Activated CD4-positive, alpha-beta T cell treated with anti-CD3 and anti-CD28 coated beads for 36 hours (primary cell): Measurements from ENCODE around the gene DDX31. TPM values are rescaled to one million over a fixed set of nuclear protein-coding genes. Genes with fewer than 3 reads are reported as not detected.
"Not testable (repeated sequence)": the region's sequence is repeated elsewhere in the genome, so short reads cannot be mapped to it uniquely, and the experiment has no call there.

Experiments
- ATAC-seq: fragments of 200-7000 bp; cut with Tn5 transposase; one replicate; pipeline ENCODE4 v1.10.0; 2021; ENCODE audit warnings: mild to moderate bottlenecking, moderate library complexity
- CTCF ChIA-PET: fragments of 350-600 bp; sonication (Branson Sonifier 250); formaldehyde crosslinking; loops from one replicate; lab custom pipeline; 2021; ENCODE audit warnings: antibody characterized with exemption; lab: Charles Lee
- POLR2A ChIA-PET: fragments of 350-600 bp; sonication (Branson Sonifier 250); formaldehyde crosslinking; loops from one replicate; lab custom pipeline; 2021; ENCODE audit warnings: antibody characterized with exemption, inconsistent platforms; lab: Charles Lee
- DNase-seq: peaks from one replicate; pipeline ENCODE4 v3.0.0-alpha.2; 2020
- H3K27ac Mint-ChIP-seq: one replicate; pipeline ENCODE4 v1.8.0; 2021; ENCODE audit warnings: mixed read lengths
- H3K27me3 Mint-ChIP-seq: one replicate; pipeline ENCODE4 v1.8.0; 2021; ENCODE audit warnings: mixed read lengths
- H3K36me3 Mint-ChIP-seq: one replicate; pipeline ENCODE4 v1.8.0; 2021; ENCODE audit warnings: low read depth, mixed read lengths
- H3K4me1 Mint-ChIP-seq: one replicate; pipeline ENCODE4 v1.8.0; 2021; ENCODE audit warnings: mixed read lengths
- H3K4me3 Mint-ChIP-seq: one replicate; pipeline ENCODE4 v1.8.0; 2021; ENCODE audit warnings: mild to moderate bottlenecking, moderate library complexity, mixed read lengths
- H3K9me3 Mint-ChIP-seq: one replicate; pipeline ENCODE4 v1.8.0; 2021; ENCODE audit warnings: low read depth, mixed read lengths
- intact Hi-C, 2 experiments: fragments of 100-400 bp; cut with DNase I in 1 of 2; cut with micrococcal nuclease in 1 of 2; formaldehyde crosslinking; loops; one replicate each; pipeline versions ENCODE4 v1.14.2 to v1.15.1; 2022 to 2024; cut with DNase I, micrococcal nuclease
- total RNA-seq, 2 experiments: library from RNA; stranded (reverse); gene quantifications; one replicate each; pipeline ENCODE4 v1.2.3, GENCODE V29; 2021

The DDX31 gene
- total RNA-seq, 2 experiments from 2014 or later: 20.9 to 21.0 TPM

DNA sequence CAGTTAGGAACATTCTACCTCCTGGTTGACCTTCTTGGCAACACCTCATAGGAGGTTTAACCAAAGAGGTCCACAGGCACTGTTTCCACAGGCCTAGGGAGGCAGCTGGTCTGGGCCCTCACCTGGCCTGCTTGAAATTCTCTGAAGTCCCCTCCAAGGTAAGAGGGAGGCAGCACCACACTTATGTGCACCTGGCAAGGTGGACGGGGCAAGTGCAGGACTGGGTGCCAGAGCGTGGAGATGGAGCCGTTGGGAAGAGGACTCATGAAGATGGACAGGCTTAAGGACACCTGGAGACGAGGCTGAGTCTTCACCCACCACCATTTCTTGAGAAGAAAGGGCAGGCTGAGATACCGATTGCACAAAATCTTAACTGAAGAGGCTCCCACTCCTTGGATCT lies 94.0 kb downstream of the DDX31 start:
- peaks cover 51% of the 10 kb centered on the region for H3K27me3 Mint-ChIP-seq
- intact Hi-C loops: loop anchor here (1.0 to 5.0 kb wide), 4 partner anchors 69 to 165 kb away; partner anchors contain the start of gene CFAP77 (in 1 of the 2)
- ATAC-seq (no peak), DNase-seq (no peak)
- H3K4me3 Mint-ChIP-seq: no peak overlapping the region
- ChIA-PET CTCF (interaction anchor here (0.7 to 1.2 kb wide), 4 partner anchors 16 to 166 kb away, joined by 3 to 5 read pairs (median 4); partner anchors contain the start of gene CFAP77), POLR2A (no interaction called here)
- no peaks in the 10 kb centered on the region for H3K36me3 Mint-ChIP-seq
- no peaks in the 10 kb centered on the region for H3K4me1 Mint-ChIP-seq
- H3K27ac Mint-ChIP-seq: no peak overlapping the region
- H3K9me3 Mint-ChIP-seq: no peaks in the 10 kb centered on the region

- Mint-ChIP-seq H3K4me3 (no peak overlapping the region), H3K36me3 (no peaks in the 10 kb centered on the region)
- intact Hi-C loops: loop anchor here (1.0 to 5.0 kb wide), 4 partner anchors 68 to 164 kb away; partner anchors contain the start of gene CFAP77 (in 1 of the 2)
These were observed 94.7 kb downstream of the DDX31 start for GRCh38 chr9:132575005-132575609.

GRCh38 chr9:132572921-132573320 lies 96.9 kb downstream of the DDX31 start:
- ChIA-PET POLR2A (interaction anchor here (0.7 kb wide), 1 partner anchor 200 kb away, joined by 6 read pairs; no protein-coding TSS in a partner anchor), CTCF (no interaction called here)
- Mint-ChIP-seq H3K27me3 (peaks cover 35% of the 10 kb centered on the region), H3K9me3 (no peaks in the 10 kb centered on the region), H3K27ac (no peak overlapping the region), H3K4me3 (no peak overlapping the region), H3K36me3 (no peaks in the 10 kb centered on the region), H3K4me1 (no peaks in the 10 kb centered on the region)
- ATAC-seq: no peak
- intact Hi-C loops: no loop called here
- DNase-seq: no peak

More at GRCh38 chr9:132575005-132575609, 94.7 kb downstream of the DDX31 start:
- ATAC-seq (peak; percentile 86), DNase-seq (peak; percentile 80)
- no peaks in the 10 kb centered on the region for H3K4me1 Mint-ChIP-seq
- H3K9me3 Mint-ChIP-seq: no peaks in the 10 kb centered on the region
- H3K27me3 Mint-ChIP-seq: peaks cover 51% of the 10 kb centered on the region
- CTCF ChIA-PET: interaction anchor here (0.7 to 1.1 kb wide), 4 partner anchors 15 to 165 kb away, joined by 3 read pairs; partner anchors contain the start of gene CFAP77
- POLR2A ChIA-PET: no interaction called here
- H3K27ac Mint-ChIP-seq: no peak overlapping the region

DNA sequence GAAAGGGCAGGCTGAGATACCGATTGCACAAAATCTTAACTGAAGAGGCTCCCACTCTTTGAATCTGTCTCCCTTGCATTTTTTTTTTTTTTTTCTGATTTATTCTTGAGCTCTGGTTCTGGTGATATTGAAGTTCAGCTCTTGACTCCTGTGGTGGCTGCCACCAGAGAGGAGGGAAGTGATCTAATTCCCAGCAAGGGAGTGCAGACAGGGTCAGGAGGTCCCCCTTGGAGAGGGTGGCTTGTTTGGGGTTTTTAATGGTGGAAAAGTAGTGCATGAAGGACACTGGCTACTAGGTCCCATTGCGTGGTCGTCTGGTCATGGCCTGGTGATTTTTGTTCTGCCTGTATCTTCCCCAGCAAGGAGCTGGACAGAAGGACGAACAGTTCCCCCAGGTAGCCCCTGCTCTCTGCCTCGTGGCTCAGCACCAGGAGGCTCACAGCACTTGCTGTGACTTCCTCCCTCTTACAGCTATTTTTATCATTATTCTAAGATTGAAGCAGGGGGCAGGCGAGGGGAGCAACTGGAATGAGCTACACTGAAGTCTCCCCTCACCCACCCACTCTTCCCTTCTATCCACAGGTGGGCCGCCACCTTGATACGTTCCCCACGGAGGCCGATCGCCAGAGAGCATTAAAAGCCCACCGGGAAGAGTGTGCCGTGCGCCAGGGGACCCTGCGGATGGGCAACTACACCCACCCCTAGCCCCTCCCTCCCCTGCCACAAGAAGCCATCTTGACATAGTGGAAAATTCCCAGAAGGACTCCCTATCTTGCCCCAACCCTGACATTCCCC lies 97.8 kb downstream of the DDX31 start:
- DNase-seq: no peak
- no peaks in the 10 kb centered on the region for H3K4me1 Mint-ChIP-seq
- CTCF ChIA-PET: interaction anchor here (0.6 to 0.9 kb wide), 3 partner anchors 65 to 162 kb away, joined by 3 to 4 read pairs (median 3); partner anchors contain the start of gene CFAP77
- H3K27ac Mint-ChIP-seq: no peak overlapping the region
- intact Hi-C loops: no loop called here
- peaks cover 28% of the 10 kb centered on the region for H3K27me3 Mint-ChIP-seq
- POLR2A ChIA-PET: interaction anchor here (0.7 kb wide), 1 partner anchor 199 kb away, joined by 6 read pairs; no protein-coding TSS in a partner anchor
- H3K36me3 Mint-ChIP-seq: no peaks in the 10 kb centered on the region
- ATAC-seq: no peak
- H3K4me3 Mint-ChIP-seq: no peak overlapping the region
- no peaks in the 10 kb centered on the region for H3K9me3 Mint-ChIP-seq

- H3K4me1 Mint-ChIP-seq, H3K9me3 Mint-ChIP-seq, H3K27me3 Mint-ChIP-seq, H3K4me3 Mint-ChIP-seq, H3K36me3 Mint-ChIP-seq, H3K27ac Mint-ChIP-seq, POLR2A ChIA-PET, intact Hi-C loops, DNase-seq, ATAC-seq: not testable (repeated sequence)
- CTCF ChIA-PET: interaction anchor here (0.9 to 1.4 kb wide), 2 partner anchors 24 to 154 kb away, joined by 3 read pairs; no protein-coding TSS in a partner anchor
These were observed 101.0 kb downstream of the DDX31 start for GRCh38 chr9:132568787-132569186.

DNA sequence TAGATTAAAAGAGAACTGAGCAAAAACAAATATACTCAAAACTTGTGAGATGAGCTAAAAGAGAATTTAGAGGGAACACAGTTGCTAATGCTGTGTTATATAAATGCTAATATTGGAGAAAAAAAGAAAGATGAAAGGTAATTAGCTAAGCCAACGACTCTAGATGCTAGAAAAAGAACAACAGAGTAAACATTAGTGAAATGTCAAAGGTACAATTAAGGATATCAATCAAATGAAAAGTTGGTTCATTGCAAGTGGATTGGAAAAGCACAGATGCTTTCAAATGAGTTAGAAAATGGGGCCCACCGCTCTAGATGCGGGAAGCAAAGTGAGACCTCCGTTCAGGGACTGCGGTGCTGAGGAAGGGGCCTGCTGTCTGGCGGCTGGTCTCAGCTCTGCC lies 105.3 kb downstream of the DDX31 start:
- no peak overlapping the region for H3K27ac Mint-ChIP-seq
- no peak overlapping the region for H3K4me3 Mint-ChIP-seq
- H3K27me3 Mint-ChIP-seq: peaks cover 17% of the 10 kb centered on the region
- DNase-seq (no peak), ATAC-seq (no peak)
- intact Hi-C loops: no loop called here
- H3K9me3 Mint-ChIP-seq: no peaks in the 10 kb centered on the region
- POLR2A ChIA-PET: no interaction called here
- CTCF ChIA-PET: no interaction called here
- no peaks in the 10 kb centered on the region for H3K4me1 Mint-ChIP-seq
- H3K36me3 Mint-ChIP-seq: no peaks in the 10 kb centered on the region

DNA sequence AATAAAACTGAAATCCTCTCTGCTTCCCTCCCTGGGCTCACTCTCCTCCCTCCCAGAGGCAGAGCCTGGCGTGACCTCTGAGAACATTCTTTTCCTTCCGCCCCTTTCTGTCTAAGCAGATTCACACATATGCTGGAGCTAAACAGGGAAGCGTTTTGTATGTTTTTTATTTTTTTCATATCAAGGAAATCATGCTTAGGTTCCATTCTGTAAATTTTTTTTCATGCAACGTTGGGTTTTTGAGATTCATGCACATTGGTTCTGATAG lies 107.5 kb downstream of the DDX31 start:
- Mint-ChIP-seq H3K27me3 (peaks cover 23% of the 10 kb centered on the region), H3K9me3 (no peaks in the 10 kb centered on the region), H3K4me1 (no peaks in the 10 kb centered on the region), H3K4me3 (no peak overlapping the region), H3K27ac (no peak overlapping the region), H3K36me3 (no peaks in the 10 kb centered on the region)
- CTCF ChIA-PET: no interaction called here
- ATAC-seq (no peak), DNase-seq (no peak)
- POLR2A ChIA-PET: no interaction called here
- intact Hi-C loops: no loop called here

GRCh38 chr9:132560616-132561202 lies 109.1 kb downstream of the DDX31 start:
- DNase-seq (no peak), ATAC-seq (no peak)
- intact Hi-C loops: no loop called here
- no peaks in the 10 kb centered on the region for H3K36me3 Mint-ChIP-seq
- no peaks in the 10 kb centered on the region for H3K9me3 Mint-ChIP-seq
- ChIA-PET POLR2A (no interaction called here), CTCF (interaction anchor here (0.6 to 0.7 kb wide), 2 partner anchors 14 to 128 kb away, joined by 3 to 5 read pairs; no protein-coding TSS in a partner anchor)
- H3K27me3 Mint-ChIP-seq: peaks cover 23% of the 10 kb centered on the region
- no peaks in the 10 kb centered on the region for H3K4me1 Mint-ChIP-seq
- H3K4me3 Mint-ChIP-seq: no peak overlapping the region
- H3K27ac Mint-ChIP-seq: no peak overlapping the region

DNA sequence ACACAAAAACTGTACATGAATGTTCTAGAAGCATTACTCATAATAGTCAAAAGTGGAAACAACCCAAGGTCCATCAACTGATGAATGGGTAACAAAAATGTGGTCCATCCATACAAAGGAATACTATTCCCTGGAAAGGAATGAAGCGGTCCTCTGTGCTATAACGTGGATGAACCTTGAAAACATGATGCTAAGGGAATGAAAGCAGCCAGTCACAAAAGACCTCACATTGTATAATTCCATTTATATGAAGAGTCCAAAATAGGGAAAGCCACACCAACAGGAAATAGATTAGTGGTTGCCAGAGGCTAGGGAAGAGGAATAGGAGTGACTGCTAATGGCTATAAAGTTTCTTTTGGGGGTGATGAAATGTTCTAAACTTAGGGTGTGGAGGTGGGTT lies 110.1 kb downstream of the DDX31 start:
- H3K4me1 Mint-ChIP-seq: no peaks in the 10 kb centered on the region
- POLR2A ChIA-PET: no interaction called here
- no peak overlapping the region for H3K4me3 Mint-ChIP-seq
- H3K27ac Mint-ChIP-seq: no peak overlapping the region
- H3K36me3 Mint-ChIP-seq: no peaks in the 10 kb centered on the region
- no peaks in the 10 kb centered on the region for H3K9me3 Mint-ChIP-seq
- peaks cover 25% of the 10 kb centered on the region for H3K27me3 Mint-ChIP-seq
- no peak for DNase-seq
- CTCF ChIA-PET: interaction anchor here (0.7 kb wide), 1 partner anchor 16 kb away, joined by 3 read pairs; no protein-coding TSS in a partner anchor
- intact Hi-C loops: loop anchor here in 1 of 2 experiments (5.0 kb wide), 1 partner anchor 598 kb away; no protein-coding TSS in a partner anchor
- no peak for ATAC-seq

DNA sequence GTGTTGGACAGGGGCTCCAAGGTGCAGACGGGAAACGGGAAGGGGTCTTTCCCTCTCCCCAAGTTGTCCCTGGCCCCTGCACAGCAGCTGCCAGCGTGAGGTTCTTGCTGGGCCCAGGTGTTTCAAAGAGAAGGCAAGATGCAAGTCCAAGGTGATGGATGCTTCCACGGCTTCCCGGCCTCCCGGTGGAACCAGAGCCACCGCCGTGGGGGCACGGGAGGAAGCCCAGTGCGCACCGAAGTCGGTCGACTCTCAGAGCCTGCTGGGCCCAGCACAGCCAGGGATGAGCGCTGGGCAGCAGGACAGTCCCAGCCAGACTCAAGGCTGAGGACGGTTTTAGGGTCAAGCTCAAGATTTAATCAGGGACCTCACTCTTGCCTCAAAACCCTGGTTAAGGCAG lies 112.6 kb downstream of the DDX31 start:
- intact Hi-C loops: loop anchor here in 1 of 2 experiments (5.0 kb wide), 1 partner anchor 600 kb away; no protein-coding TSS in a partner anchor
- ATAC-seq (no peak), DNase-seq (no peak)
- CTCF ChIA-PET: interaction anchor here (0.5 to 0.7 kb wide), 2 partner anchors 18 to 232 kb away, joined by 3 read pairs; no protein-coding TSS in a partner anchor
- H3K36me3 Mint-ChIP-seq: no peaks in the 10 kb centered on the region
- H3K9me3 Mint-ChIP-seq: no peaks in the 10 kb centered on the region
- H3K27ac Mint-ChIP-seq: no peak overlapping the region
- no peak overlapping the region for H3K4me3 Mint-ChIP-seq
- H3K4me1 Mint-ChIP-seq: no peaks in the 10 kb centered on the region
- H3K27me3 Mint-ChIP-seq: peaks cover 21% of the 10 kb centered on the region
- POLR2A ChIA-PET: no interaction called here

GRCh38 chr9:132556714-132557113 lies 113.1 kb downstream of the DDX31 start:
- ChIA-PET CTCF (interaction anchor here (0.7 kb wide), 1 partner anchor 231 kb away, joined by 3 read pairs; no protein-coding TSS in a partner anchor), POLR2A (no interaction called here)
- ATAC-seq (no peak), DNase-seq (no peak)
- no peak overlapping the region for H3K27ac Mint-ChIP-seq
- peaks cover 20% of the 10 kb centered on the region for H3K27me3 Mint-ChIP-seq
- H3K9me3 Mint-ChIP-seq: no peaks in the 10 kb centered on the region
- H3K36me3 Mint-ChIP-seq: no peaks in the 10 kb centered on the region
- no peaks in the 10 kb centered on the region for H3K4me1 Mint-ChIP-seq
- H3K4me3 Mint-ChIP-seq: no peak overlapping the region
- intact Hi-C loops: loop anchor here in 1 of 2 experiments (5.0 kb wide), 1 partner anchor 601 kb away; no protein-coding TSS in a partner anchor
